RPMI7951 (cell line): ENCODE measurements around the gene OR52M1. TPM values are rescaled to one million over a fixed set of nuclear protein-coding genes. Genes with fewer than 3 reads are reported as not detected.

Experiments
- DNase-seq: peaks from one replicate; pipeline ENCODE4 v3.0.0-alpha.2; 2012; ENCODE audit warnings: low read depth
- total RNA-seq: library from RNA; depleted of rRNA; stranded (reverse); fragments of >200 nt; shearing (Covaris generic); gene quantifications from 2 replicates; pipeline ENCODE4 v1.2.3, GENCODE V29; 2014; rRNA removed

OR52M1 gene
- total RNA-seq, 1 experiment from 2014 or later: not detected

DNA sequence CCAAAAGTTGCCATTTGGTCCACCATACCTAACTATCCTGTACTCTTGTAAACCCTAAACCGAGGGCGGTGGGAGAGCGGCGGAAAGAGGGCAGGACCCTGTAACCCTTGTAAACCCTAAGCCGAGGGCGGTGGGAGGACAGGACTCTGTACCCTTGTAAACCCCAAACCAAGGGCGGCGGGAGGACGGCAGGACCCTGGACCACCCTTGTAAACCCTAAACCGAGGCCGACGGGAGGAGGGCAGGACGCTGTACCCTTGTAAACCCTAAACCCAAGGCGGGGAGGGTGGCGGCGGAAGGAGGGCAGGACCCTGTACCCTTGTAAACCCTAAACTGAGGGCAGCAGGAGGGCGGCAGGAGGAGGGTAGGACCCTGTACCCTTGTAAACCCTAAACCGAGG is 24.1 kb downstream of the OR52M1 start:
- no peak for DNase-seq

DNA sequence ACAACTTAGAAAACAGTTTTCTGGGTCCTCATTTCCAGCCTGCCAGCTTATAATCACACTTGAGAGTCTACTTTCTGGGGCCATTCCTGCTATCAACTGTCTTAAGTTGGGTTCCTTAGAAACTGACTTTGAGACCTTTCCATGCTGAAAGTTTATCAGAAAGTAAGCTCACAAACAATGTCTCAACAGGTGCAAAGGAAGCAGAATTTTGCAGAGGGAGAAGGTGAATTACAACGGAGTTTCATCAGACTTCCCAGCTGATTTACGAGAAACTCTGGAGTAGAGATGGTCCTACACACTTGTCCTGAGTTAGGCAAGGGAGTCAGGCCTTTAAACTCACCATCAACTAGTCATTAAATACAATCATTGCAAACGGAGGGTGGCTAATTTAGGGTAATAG is 31.9 kb downstream of the OR52M1 start:
- DNase-seq: no peak

DNA sequence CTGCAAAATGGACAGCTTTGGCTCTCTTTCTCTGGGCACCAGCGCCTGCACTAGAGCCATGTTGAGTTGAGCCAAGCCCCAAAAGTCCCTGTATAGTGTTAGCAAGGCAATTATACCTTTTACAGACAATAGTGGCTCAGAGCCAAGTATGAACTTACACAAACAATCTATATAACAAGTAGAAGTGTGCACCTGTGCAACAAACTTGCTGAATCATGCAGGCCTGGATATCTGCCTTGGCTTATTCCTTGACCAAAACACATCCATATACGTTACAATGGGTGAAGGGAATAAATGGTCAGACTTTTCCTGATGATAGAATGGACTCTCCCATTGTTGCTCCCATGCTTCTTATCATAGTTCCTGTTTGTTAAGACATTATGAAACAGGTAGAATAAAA is 32.8 kb downstream of the OR52M1 start:
- DNase-seq: no peak

DNA sequence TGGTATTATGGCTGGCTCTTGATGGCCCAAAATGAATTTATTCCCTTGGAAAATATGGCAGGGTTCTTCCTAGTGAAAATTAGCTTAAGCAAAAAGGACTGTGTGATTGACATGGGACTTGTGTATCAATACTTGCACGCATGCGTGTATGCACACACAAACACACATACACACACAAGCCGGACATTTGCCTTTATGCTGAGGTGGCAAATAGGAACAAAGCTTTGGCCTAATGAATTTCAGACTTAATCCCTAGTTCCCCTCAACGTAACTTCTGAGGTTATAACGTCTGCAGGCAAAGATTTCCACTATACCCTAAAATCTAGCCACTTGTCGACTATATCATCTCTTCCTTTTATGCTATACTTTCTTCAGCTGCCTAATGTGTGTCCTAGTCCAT is 33.6 kb downstream of the OR52M1 start:
- DNase-seq: no peak

DNA sequence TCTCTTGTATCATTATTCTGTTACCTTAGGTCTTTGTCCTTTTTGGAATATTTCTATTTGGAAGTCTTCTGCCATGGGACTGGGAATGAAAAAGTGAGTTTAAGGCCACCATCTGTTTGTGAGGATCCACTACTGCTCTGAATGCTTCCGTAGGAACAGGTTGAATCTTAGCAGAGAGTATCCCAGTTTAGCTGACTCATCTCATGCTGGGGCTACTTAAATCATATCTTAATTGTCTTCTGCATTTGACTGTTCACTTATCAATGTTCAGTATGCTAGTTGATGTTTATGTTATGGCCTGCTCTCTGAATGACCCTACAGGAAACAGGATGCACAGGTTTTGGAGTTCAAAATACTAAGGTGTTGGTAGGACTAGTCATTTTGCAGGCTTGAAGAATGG is 35.1 kb downstream of the OR52M1 start:
- DNase-seq: no peak

DNA sequence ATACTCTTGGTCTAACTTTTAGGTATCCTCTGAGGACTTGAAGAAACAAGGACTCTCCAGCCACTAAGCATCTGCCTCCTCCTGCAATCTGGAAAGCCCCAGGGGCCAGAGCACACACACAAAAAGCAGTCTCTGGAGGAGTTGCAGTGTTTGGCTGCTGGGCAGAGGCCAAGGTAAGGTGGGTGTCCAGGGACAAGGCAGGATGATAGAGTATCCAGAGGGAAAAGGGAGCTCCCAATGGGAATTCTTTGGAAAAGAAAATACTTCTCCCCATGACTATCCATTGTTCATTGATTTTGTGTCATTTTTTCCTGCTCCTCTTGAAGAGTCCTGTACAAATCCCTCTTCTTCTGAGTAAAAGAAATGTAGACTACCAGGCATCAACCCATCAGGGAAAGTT is 36.5 kb downstream of the OR52M1 start, which contains the start of gene OR52I2:
Gene OR52I2 (plus strand): TSS at position 301 of the 400 bp plus-strand sequence.
- DNase-seq: no peak

DNA sequence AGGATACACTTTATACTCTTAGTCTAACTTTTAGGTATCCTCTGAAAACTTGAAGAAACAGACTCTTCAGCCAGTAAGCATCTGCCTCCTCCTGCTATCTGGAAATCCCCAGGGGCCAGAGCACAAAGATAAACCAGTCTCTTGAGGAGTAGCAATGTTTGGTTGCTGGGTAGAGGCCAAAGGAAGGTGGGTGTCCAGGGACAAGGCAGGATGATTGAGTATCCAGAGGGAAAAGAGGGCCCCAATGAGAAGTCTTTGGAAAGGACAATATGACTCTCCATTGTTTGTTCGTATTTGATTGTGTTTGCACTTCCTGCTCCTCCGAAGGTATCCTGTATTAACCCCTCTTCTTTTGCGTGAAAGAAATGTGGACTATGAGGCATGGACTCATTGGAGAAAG is 44.0 kb downstream of the OR52M1 start:
- no peak for DNase-seq

DNA sequence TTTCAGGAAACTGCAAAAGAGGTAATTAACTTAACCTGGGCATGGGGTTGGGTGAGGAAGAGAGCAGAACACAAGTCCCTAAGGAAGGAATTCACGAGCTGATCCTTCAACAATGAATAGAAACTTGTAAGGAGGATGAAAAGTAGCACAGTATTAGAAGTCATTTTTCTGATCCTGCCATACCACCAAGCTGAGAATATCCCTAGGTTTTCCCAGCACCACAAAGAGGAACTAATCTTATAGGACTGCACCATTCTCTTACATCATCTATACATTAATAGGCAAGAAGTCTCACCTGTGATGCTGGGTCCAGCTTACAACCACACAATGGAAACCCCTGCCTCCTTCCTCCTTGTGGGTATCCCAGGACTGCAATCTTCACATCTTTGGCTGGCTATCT is 48.7 kb downstream of the OR52M1 start, which contains the start of gene OR52I1:
Gene OR52I1 (plus strand): TSS at position 301 of the 400 bp plus-strand sequence. CDS start 0 bp downstream, at position 301.
- DNase-seq: no peak

Other genes starting within 250 kb of the OR52M1 start
- gene OR52B4, start 176.8 kb upstream of the OR52M1 start, total RNA-seq: not detected in 2 replicates
- gene TRIM21, start 151.5 kb upstream of the OR52M1 start, total RNA-seq: 19.0 and 20.2 TPM in 2 replicates
- not detected in 2 replicates for gene OR52K2, start 95.9 kb upstream of the OR52M1 start, total RNA-seq
- not detected in 2 replicates for gene OR52K1, start 62.5 kb upstream of the OR52M1 start, total RNA-seq
- not detected in 2 replicates for gene OR52I2, start 36.6 kb downstream of the OR52M1 start, total RNA-seq
- gene OR52I1, start 48.8 kb downstream of the OR52M1 start, total RNA-seq: not detected in 2 replicates
- 4.9 and 5.4 TPM in 2 replicates for gene TRIM68, start 63.0 kb downstream of the OR52M1 start, total RNA-seq
- not detected in 2 replicates for gene OR51D1, start 92.3 kb downstream of the OR52M1 start, total RNA-seq
- gene OR51E1, start 98.8 kb downstream of the OR52M1 start, total RNA-seq: not detected in 2 replicates
- gene OR51E2, start 152.7 kb downstream of the OR52M1 start, total RNA-seq: not detected in 2 replicates
- gene MMP26, start 159.6 kb downstream of the OR52M1 start, total RNA-seq: not detected in 2 replicates
- not detected in 2 replicates for gene OR51F1, start 224.7 kb downstream of the OR52M1 start, total RNA-seq